NOMO-1 treated with dmso at 0.1 percent for 144 hours (cell line): ENCODE measurements around the gene CHRNA9.
A peak's percentile ranks its signal among the peaks of the same experiment; 100 is the strongest.
"Not testable (repeated sequence)": the region's sequence is repeated elsewhere in the genome, so short reads cannot be mapped to it uniquely, and the experiment has no call there.

Experiments used
- DNase-seq: peaks from one replicate; lab custom pipeline; 2025; ENCODE audit not compliant: unreplicated experiment; lab: John Stamatoyannopoulos, UW

The CHRNA9 gene

GRCh38 chr4:40334591-40335524 is at the start of gene CHRNA9:
Gene CHRNA9, plus strand, starts transcription at chr4:40335333. Its CDS starts 135 bp downstream, at chr4:40335468.
- DNase-seq, result no peak

GRCh38 chr4:40285692-40286091 is 49.4 kb upstream of the CHRNA9 start:
- no peak for DNase-seq

- no peak for DNase-seq
Observed at GRCh38 chr4:40288566-40288965, 46.6 kb upstream of the CHRNA9 start.

GRCh38 chr4:40289366-40290188 is 45.6 kb upstream of the CHRNA9 start:
- peak; percentile 47 for DNase-seq

GRCh38 chr4:40290611-40291186 is 44.4 kb upstream of the CHRNA9 start:
- DNase-seq, result not testable (repeated sequence)

GRCh38 chr4:40292313-40292759 is 42.8 kb upstream of the CHRNA9 start:
- no peak for DNase-seq

GRCh38 chr4:40294339-40294738 is 40.8 kb upstream of the CHRNA9 start:
- no peak for DNase-seq

GRCh38 chr4:40295030-40295429 is 40.1 kb upstream of the CHRNA9 start:
- not testable (repeated sequence) for DNase-seq

GRCh38 chr4:40295572-40295971 is 39.6 kb upstream of the CHRNA9 start:
- DNase-seq, result no peak

- no peak for DNase-seq
Observed at GRCh38 chr4:40299126-40299525, 36.0 kb upstream of the CHRNA9 start.

GRCh38 chr4:40299811-40300292 is 35.3 kb upstream of the CHRNA9 start:
- DNase-seq, result no peak

GRCh38 chr4:40300371-40301162 is 34.6 kb upstream of the CHRNA9 start:
- DNase-seq, result no peak

- no peak for DNase-seq
Observed at GRCh38 chr4:40301603-40302002, 33.5 kb upstream of the CHRNA9 start.

GRCh38 chr4:40303751-40304150 is 31.4 kb upstream of the CHRNA9 start:
- DNase-seq, result no peak

- no peak for DNase-seq
Observed at GRCh38 chr4:40305328-40306170, 29.6 kb upstream of the CHRNA9 start.

GRCh38 chr4:40306226-40306625 is 28.9 kb upstream of the CHRNA9 start:
- no peak for DNase-seq

GRCh38 chr4:40306976-40307375 is 28.2 kb upstream of the CHRNA9 start:
- DNase-seq, result no peak

- DNase-seq, result no peak
Observed at GRCh38 chr4:40307627-40308497, 27.3 kb upstream of the CHRNA9 start.
